H9 (cell line): ENCODE results near the gene PRSS50. TPM values are rescaled to one million over a fixed set of nuclear protein-coding genes. Genes with fewer than 3 reads are reported as not detected.

Experiments used
- DNase-seq: peaks from one replicate; pipeline ENCODE4 v3.0.0-alpha.2; 2017
- H2AFZ ChIP-seq: one replicate; pipeline ENCODE4 v1.6.1; 2013; ENCODE audit warnings: mild to moderate bottlenecking, low read length, control low read depth, moderate library complexity
- H2AK5ac ChIP-seq: 2 replicates; pipeline ENCODE4 v1.6.1; 2013; ENCODE audit warnings: low read length, control low read depth, mixed read lengths; ENCODE audit not compliant: insufficient read length
- H2BK120ac ChIP-seq: one replicate; pipeline ENCODE4 v1.6.1; 2013; ENCODE audit warnings: low read depth, mild to moderate bottlenecking, low read length, control low read depth, inconsistent platforms; ENCODE audit not compliant: poor library complexity, severe bottlenecking
- H2BK12ac ChIP-seq: 2 replicates; pipeline ENCODE4 v1.6.1; 2013; ENCODE audit warnings: low read length, control low read depth, mixed read lengths, low read depth; ENCODE audit not compliant: insufficient read length
- H2BK15ac ChIP-seq: 2 replicates; pipeline ENCODE4 v1.6.1; 2013; ENCODE audit warnings: low read depth, low read length, control low read depth
- H2BK20ac ChIP-seq: one replicate; pipeline ENCODE4 v1.6.1; 2013; ENCODE audit warnings: low read depth, mild to moderate bottlenecking, low read length, control low read depth, inconsistent platforms; ENCODE audit not compliant: poor library complexity, severe bottlenecking
- H2BK5ac ChIP-seq: 2 replicates; pipeline ENCODE4 v1.6.1; 2013; ENCODE audit warnings: low read length, control low read depth, mixed read lengths; ENCODE audit not compliant: insufficient read length
- H3K14ac ChIP-seq: 2 replicates; pipeline ENCODE4 v1.6.1; 2013; ENCODE audit warnings: low read length, control low read depth; ENCODE audit not compliant: insufficient read depth
- H3K18ac ChIP-seq: 2 replicates; pipeline ENCODE4 v1.6.1; 2013; ENCODE audit warnings: low read depth, mild to moderate bottlenecking, mixed read lengths, low read length, control low read depth; ENCODE audit not compliant: insufficient read length
- H3K23ac ChIP-seq: 2 replicates; pipeline ENCODE4 v1.6.1; 2013; ENCODE audit warnings: low read length, control low read depth, mixed read lengths, low read depth; ENCODE audit not compliant: insufficient read length
- H3K23me2 ChIP-seq: 2 replicates; pipeline ENCODE4 v1.6.1; 2013; ENCODE audit warnings: low read depth, mild to moderate bottlenecking, mixed read lengths, low read length, control low read depth; ENCODE audit not compliant: insufficient read length, poor library complexity, severe bottlenecking
- H3K27ac ChIP-seq: 2 replicates; pipeline ENCODE4 v1.5.1; 2013; ENCODE audit warnings: low read length, control low read depth, mixed read lengths, low read depth; ENCODE audit not compliant: insufficient read length
- H3K27me3 ChIP-seq: 2 replicates; pipeline ENCODE4 v1.6.1; 2013; ENCODE audit warnings: low read length, control low read depth, inconsistent platforms; ENCODE audit not compliant: insufficient read depth
- H3K4ac ChIP-seq: 2 replicates; pipeline ENCODE4 v1.6.1; 2013; ENCODE audit warnings: low read depth, mild to moderate bottlenecking, control low read depth, inconsistent platforms, low read length, moderate library complexity
- H3K4me1 ChIP-seq: 2 replicates; pipeline ENCODE4 v1.6.1; 2013; ENCODE audit warnings: low read length, control low read depth, inconsistent platforms; ENCODE audit not compliant: insufficient read depth
- H3K4me2 ChIP-seq: 2 replicates; pipeline ENCODE4 v1.6.1; 2013; ENCODE audit warnings: low read length, control low read depth, mixed read lengths; ENCODE audit not compliant: insufficient read length, insufficient read depth
- H3K56ac ChIP-seq: 2 replicates; pipeline ENCODE4 v1.6.1; 2013; ENCODE audit warnings: low read depth, mild to moderate bottlenecking, mixed read lengths, low read length, control low read depth; ENCODE audit not compliant: insufficient read length
- H3K79me1 ChIP-seq: 2 replicates; pipeline ENCODE4 v1.6.1; 2013; ENCODE audit warnings: low read depth, mild to moderate bottlenecking, moderate library complexity, low read length, control low read depth, inconsistent platforms; ENCODE audit not compliant: insufficient read depth, poor library complexity, severe bottlenecking
- H3K79me2 ChIP-seq: 2 replicates; pipeline ENCODE4 v1.6.1; 2013; ENCODE audit warnings: low read length, control low read depth, inconsistent platforms; ENCODE audit not compliant: insufficient read depth
- H3K9ac ChIP-seq: 2 replicates; pipeline ENCODE4 v1.6.1; 2013; ENCODE audit warnings: low read length, control low read depth, mixed read lengths; ENCODE audit not compliant: insufficient read length; ENCODE audit errors: extremely low read depth
- H3K9me3 ChIP-seq: one replicate; pipeline ENCODE4 v1.6.1; 2013; ENCODE audit warnings: low read depth, low read length, inconsistent platforms; ENCODE audit not compliant: control insufficient read depth
- H3T11ph ChIP-seq: one replicate; pipeline ENCODE4 v1.6.1; 2013; ENCODE audit warnings: mild to moderate bottlenecking, low read length, control low read depth, inconsistent platforms
- H4K20me1 ChIP-seq: one replicate; pipeline ENCODE4 v1.6.1; 2013; ENCODE audit not compliant: control insufficient read depth, insufficient read length, insufficient read depth
- H4K5ac ChIP-seq: 2 replicates; pipeline ENCODE4 v1.6.1; 2013; ENCODE audit warnings: low read depth, mild to moderate bottlenecking, mixed read lengths, low read length, control low read depth; ENCODE audit not compliant: insufficient read length
- H4K8ac ChIP-seq: replicated peaks from 2 replicates; pipeline ENCODE4 v1.6.1; 2013; ENCODE audit warnings: low read length, control low read depth, mixed read lengths, low read depth; ENCODE audit not compliant: insufficient read length
- H4K91ac ChIP-seq: 2 replicates; pipeline ENCODE4 v1.6.1; 2013; ENCODE audit warnings: low read depth, mild to moderate bottlenecking, moderate library complexity, mixed read lengths, low read length, control low read depth; ENCODE audit not compliant: insufficient read length
- H3K27ac Mint-ChIP-seq, 3 experiments: 2 replicates in 2 of 3; 3 replicates in 1 of 3; pipeline ENCODE4 v1.8.0; 2020 to 2021; ENCODE audit warnings: mixed read lengths in 3 of 3, mild to moderate bottlenecking in 1 of 3, moderate library complexity in 1 of 3
- H3K27me3 Mint-ChIP-seq: 2 replicates; pipeline ENCODE4 v1.8.0; 2021; ENCODE audit warnings: low read depth, mild to moderate bottlenecking, moderate library complexity, mixed read lengths
- H3K36me3 Mint-ChIP-seq, 3 experiments: 2 replicates in 2 of 3; 3 replicates in 1 of 3; pipeline ENCODE4 v1.8.0; 2020 to 2021; ENCODE audit warnings: low read depth in 3 of 3, mixed read lengths in 3 of 3; ENCODE audit not compliant: insufficient read depth in 1 of 3
- H3K4me1 Mint-ChIP-seq, 2 experiments: 2 replicates each; pipeline ENCODE4 v1.8.0; 2020; ENCODE audit warnings: mixed read lengths in 2 of 2
- H3K4me3 Mint-ChIP-seq, 2 experiments: 2 replicates in 1 of 2; 3 replicates in 1 of 2; pipeline ENCODE4 v1.8.0; 2020 to 2021; ENCODE audit warnings: mild to moderate bottlenecking in 2 of 2, mixed read lengths in 2 of 2, moderate library complexity in 1 of 2
- H3K9me3 Mint-ChIP-seq, 2 experiments: 2 replicates in 1 of 2; 3 replicates in 1 of 2; pipeline ENCODE4 v1.8.0; 2020; ENCODE audit warnings: mild to moderate bottlenecking in 2 of 2, mixed read lengths in 2 of 2, moderate library complexity in 1 of 2
- WGBS: extraction: QIAGEN DNeasy Blood & Tissue Kit; methylation state at CpG from one replicate; pipeline ENCODE4 v1.1.7; 2013; ENCODE audit warnings: missing lambda C conversion rate, low lambda C conversion rate, mixed read lengths; ENCODE audit not compliant: insufficient read length; ENCODE audit errors: extremely low coverage; 5-methylcytosine and 5-hydroxymethylcytosine counted together
- total RNA-seq: library from RNA; stranded (reverse); gene quantifications from 2 replicates; pipeline ENCODE4 v1.2.1, GENCODE V29; 2021
- TF ChIP-seq, protein P1 (sequence below): fragments of 200-600 bp; sonication (generic); conservative IDR thresholded peaks from 3 replicates; pipeline ENCODE4 v1.8.0; 2021; ENCODE audit warnings: antibody characterized with exemption, mild to moderate bottlenecking

Gene PRSS50
- total RNA-seq, 1 experiment from 2014 or later = 0.24 TPM

- H3K4ac ChIP-seq = no peak overlapping the region
- peak overlapping the region; percentile 13; the same call in 1 of the 2 replicates for H3K14ac ChIP-seq
- no peak overlapping the region for H4K91ac ChIP-seq
- no peaks in the 10 kb centered on the region for H3K79me2 ChIP-seq
- no peak overlapping the region for H3K27ac ChIP-seq
- no peak overlapping the region for H3K23ac ChIP-seq
- H3K4me2 ChIP-seq = peak overlapping the region; percentile 24
- H3K4me3 Mint-ChIP-seq = peak overlapping the region in 1 of 2 experiments; percentile 69; a peak in 2 of 5 replicates
- peaks cover 6% of the 10 kb centered on the region; the same call in 1 of the 2 replicates for H3K27me3 ChIP-seq
- no peak for DNase-seq
- no peak overlapping the region for H4K5ac ChIP-seq
- H2BK5ac ChIP-seq = no peak overlapping the region
- H2BK15ac ChIP-seq = no peak overlapping the region
- no peak overlapping the region for H3K9ac ChIP-seq
- no peaks in the 10 kb centered on the region for H3K9me3 Mint-ChIP-seq
- peaks cover 11 to 12% of the 10 kb centered on the region in 2 experiments for H3K4me1 Mint-ChIP-seq
- H3K36me3 Mint-ChIP-seq = no peaks in the 10 kb centered on the region
- no peak overlapping the region for H2BK20ac ChIP-seq
- no peak overlapping the region for H3K27ac Mint-ChIP-seq
- H3K23me2 ChIP-seq = peaks cover 5% of the 10 kb centered on the region
- TF ChIP-seq, protein P1, sequence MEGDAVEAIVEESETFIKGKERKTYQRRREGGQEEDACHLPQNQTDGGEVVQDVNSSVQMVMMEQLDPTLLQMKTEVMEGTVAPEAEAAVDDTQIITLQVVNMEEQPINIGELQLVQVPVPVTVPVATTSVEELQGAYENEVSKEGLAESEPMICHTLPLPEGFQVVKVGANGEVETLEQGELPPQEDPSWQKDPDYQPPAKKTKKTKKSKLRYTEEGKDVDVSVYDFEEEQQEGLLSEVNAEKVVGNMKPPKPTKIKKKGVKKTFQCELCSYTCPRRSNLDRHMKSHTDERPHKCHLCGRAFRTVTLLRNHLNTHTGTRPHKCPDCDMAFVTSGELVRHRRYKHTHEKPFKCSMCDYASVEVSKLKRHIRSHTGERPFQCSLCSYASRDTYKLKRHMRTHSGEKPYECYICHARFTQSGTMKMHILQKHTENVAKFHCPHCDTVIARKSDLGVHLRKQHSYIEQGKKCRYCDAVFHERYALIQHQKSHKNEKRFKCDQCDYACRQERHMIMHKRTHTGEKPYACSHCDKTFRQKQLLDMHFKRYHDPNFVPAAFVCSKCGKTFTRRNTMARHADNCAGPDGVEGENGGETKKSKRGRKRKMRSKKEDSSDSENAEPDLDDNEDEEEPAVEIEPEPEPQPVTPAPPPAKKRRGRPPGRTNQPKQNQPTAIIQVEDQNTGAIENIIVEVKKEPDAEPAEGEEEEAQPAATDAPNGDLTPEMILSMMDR = no peak
- no peak overlapping the region for H2AFZ ChIP-seq
- peaks cover 44% of the 10 kb centered on the region for H3K27me3 Mint-ChIP-seq
- no peak overlapping the region for H2AK5ac ChIP-seq
- no peak overlapping the region for H2BK12ac ChIP-seq
- no peak overlapping the region for H3K18ac ChIP-seq
- no peak overlapping the region for H4K8ac ChIP-seq
- no peaks in the 10 kb centered on the region for H3K9me3 ChIP-seq
- no CpG with 5 or more reads among the region's 4 CpGs for WGBS
- H4K20me1 ChIP-seq = no peaks in the 10 kb centered on the region
- no peaks in the 10 kb centered on the region for H3K79me1 ChIP-seq
- H3T11ph ChIP-seq = no peak overlapping the region
- no peak overlapping the region for H3K56ac ChIP-seq
- no peaks in the 10 kb centered on the region for H3K4me1 ChIP-seq
- no peak overlapping the region for H2BK120ac ChIP-seq
Observed at GRCh38 chr3:46700772-46701171, 16.9 kb downstream of the PRSS50 start.
